GM21367 (cell line): ENCODE measurements around the gene AFAP1.

Source experiments
- ATAC-seq: cut with Tn5 transposase; IDR thresholded peaks from one replicate; pipeline ENCODE4 v1.9.1; 2021; ENCODE audit not compliant: unreplicated experiment

The AFAP1 gene

DNA sequence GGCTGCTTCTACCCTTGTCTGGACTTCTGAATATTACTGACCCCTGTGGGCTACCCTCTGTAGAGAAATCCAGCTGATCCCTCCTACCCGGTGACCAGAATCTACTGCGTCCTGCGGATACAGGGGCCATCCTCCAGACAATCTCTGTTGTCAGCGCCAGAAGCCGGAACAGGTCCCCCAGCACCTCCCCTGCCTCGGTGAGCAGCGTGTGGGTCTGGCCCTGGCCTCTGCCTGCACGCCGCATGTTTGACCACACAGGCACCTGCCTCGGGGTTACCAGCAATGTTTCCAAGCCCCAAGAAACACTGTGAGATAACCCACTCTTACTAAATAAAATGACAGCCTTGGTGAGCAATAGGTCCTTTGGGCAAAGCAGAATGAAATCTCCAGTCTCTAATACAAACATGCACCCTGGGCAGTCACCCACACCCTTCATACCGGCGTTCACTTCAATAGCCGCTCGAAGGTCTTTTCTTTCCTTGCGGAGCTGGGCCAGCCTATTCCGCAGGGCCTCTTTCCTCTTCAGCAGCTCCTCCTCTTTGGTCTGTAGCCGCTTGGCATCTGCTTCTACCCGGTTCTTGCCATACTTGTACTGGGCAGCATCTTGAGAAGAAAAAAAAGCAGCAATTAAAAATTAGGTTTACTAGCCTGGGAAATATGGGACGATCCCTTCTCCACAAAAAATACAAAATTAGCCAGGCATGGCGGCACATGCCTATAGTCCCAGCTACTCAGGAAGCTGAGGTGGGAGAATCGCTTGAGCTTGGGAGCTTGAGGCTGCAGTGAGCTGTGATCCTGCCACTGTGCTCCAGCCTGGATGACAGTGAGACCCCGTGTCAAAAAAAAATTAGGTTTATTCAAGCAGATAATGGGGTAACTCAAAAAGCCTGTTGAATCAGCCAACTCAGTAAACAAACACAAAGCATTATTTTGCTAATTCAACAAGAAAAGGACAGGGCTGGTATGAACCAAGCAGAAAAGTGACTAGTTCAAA lies 165.1 kb downstream of the AFAP1 start:
- no peak for ATAC-seq

- no peak for ATAC-seq
Observed at GRCh38 chr4:7773401-7774180, 166.1 kb downstream of the AFAP1 start.

- no peak for ATAC-seq
Observed at GRCh38 chr4:7772711-7773385, 166.8 kb downstream of the AFAP1 start.

- ATAC-seq, result peak; percentile 96
Observed at GRCh38 chr4:7771541-7772507, 167.8 kb downstream of the AFAP1 start.

DNA sequence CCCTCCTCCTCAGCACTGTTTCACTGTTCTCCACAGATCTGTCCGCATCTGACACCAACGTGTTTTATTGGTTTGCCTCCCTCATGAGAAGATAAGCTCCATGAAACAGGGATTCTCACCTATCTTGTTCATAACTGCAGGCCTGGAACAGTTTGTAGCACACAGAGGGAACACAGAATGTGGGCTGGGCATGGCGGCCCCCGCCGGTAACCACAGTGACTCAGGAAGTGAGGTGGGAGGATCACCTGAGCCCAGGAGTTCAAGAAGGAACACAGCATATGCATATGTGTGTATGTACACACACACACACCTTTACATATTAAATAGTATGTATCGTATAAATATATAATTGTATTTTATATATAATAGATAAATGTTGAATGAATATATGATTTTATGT lies 168.6 kb downstream of the AFAP1 start:
- ATAC-seq, result no peak

DNA sequence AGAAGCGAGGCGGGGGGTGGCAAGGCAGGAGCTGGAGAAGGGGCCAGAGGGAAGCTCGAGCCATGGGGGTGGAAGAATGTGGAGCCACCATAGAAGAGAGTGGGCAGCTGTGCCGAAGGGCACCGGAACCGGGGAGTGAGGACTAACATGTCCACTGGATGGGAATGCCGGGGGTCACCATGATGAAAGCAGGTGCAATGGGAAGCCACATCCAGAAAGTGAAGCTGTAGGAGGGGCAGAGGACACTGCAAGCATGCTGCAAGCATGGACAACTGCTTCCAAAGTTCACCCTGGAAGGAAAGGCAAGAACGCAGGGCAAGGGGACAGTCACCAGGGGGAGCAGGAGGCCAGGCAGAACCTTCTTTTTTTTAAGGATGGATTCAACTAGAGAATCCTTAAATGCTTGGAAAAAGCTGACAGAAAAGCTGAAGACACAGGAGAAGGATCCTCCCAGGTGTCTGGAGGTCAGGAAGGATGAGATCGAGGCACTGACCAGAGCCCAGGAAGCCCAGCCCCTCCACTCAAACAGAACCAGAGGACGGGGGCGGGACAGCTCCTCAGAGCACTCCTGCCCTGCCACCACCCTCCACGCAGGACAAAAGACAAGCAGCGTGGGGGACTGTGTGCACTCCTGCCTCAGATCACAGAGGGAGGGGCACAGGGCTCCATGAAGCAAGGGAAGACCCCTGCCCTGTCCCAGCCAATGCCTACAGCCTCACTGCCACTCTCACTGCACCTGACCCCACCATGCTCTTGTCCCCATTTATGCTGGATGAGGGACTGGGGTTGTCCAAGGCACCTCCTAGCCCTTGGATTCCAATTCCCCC lies 169.2 kb downstream of the AFAP1 start:
- no peak for ATAC-seq

DNA sequence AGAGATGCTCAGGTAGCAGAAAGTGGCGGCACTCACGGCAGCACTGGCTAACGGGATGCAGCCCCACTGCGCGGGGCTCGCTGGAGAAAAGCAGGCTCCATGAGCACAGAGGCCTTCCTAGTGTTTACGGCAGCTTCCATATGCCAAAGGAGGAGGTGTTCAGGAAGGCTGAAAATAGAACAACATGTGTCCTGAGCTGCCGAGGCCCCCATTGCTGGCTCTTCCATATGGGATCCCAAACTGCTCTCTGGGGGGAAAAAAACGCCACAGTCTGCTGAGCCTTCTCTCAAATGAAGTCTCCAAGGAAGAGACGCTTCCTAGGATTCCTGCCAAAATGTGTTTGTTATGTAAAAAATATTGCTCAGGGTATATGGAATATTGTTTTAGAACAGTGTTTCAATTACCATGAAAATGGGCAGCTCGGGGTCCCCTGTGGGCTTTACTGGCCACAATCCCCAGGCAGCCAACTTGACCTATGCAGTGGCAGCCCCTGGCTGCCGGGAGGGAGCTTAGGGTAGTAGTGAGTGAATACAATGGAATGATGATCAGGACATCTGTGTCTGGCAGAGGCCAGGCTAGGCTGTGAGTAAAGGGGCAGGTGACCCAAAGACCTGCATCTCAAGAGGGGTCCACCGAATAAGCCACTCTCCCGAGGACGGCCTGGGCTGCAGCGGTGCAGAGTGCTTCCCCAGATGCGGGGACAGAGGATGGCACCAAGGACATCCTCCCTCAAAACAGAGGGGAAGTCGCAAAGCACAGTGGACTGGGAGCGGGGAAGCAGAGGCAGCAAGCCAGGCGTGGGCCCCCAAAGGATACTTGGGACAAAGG lies 170.1 kb downstream of the AFAP1 start:
- no peak for ATAC-seq

GRCh38 chr4:7768736-7769135 lies 170.9 kb downstream of the AFAP1 start:
- no peak for ATAC-seq

DNA sequence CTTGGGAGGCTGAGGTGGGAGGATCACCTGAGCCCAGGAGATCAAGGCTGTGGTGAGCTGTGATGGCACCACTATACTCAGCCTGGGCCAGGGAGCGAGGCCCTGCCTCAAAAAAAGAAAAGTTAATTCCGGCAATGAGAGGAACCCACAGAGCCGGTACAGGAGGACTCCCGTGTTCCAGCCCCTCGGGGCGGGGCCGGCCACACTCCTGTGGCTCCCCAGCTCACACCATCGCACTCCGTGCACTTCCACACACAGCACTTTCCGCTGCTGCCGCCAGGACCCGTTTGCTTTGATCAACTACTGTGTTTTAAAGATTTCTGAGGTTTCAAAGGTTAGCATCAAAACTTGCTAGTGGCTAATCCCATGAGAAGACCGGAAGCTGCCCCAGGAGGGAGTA lies 171.7 kb downstream of the AFAP1 start:
- no peak for ATAC-seq

DNA sequence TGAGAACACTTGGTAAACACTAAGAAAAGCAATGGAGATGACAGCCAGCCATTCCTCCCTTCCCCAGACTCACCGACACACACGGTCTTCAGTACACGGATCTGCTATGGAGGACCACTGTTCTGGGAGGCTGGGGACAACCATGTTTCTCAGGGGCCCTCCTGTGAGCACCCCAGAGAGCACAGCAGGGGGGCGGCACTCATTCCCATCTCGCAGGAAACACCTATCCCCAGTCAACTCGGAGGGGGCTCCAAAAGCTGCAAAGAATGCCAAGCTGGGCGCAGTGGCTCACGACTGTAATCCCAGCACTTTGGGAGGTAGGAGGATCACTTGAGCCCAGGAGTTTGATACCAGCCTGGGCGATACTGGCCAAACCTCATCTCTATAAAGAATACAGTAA lies 172.1 kb downstream of the AFAP1 start:
- no peak for ATAC-seq

DNA sequence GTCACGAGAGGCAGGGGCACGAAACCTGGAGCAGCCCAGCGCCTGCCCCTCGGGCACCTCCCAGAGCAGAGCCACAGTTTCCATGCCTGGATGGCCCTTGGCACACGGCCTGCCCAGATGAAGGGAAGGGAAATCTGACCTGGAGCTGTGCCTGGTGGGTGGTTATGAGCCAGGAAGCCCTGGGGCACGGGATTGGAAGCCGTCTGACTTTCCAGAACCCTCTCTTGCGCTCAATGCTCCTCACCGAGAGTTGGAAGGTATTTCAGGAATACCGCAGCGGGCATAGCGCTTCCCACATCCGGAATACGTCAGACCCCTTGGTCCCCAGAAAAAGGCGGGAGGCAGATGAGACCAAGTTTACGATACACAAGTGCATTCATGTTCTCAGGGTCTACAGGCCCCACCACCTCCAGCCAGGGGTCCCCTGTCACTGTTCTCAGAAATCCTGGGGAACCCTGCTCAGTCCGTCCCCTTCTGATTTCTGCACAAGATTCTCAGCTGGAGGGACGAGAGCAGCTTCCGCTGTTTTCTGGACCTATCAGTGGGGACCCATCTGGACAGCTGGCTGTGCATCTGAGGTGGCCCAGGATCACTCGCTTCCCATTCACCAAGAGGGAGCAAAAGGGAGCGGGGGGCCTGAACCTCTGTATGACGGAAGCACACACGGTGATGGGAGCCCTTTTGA lies 172.9 kb downstream of the AFAP1 start:
- ATAC-seq, result no peak

DNA sequence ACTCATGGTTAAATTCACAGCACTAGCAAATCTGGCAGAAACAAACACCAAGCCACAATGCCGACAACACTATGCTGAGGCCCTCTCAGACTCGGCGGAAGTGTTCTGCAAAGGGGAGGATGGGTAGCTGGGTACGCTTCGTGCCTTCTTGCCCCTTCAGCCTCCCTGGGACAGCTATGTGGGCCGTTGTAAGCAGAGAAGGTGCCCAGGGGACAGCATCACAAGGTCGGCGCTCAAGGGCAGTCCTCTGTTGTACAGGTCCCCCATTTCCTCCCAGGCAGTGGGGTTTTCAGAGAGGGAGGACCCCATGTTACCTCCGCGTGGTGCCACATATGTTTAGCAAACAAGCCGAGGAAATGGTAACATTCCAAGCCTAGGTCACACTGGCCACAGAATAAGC lies 173.6 kb downstream of the AFAP1 start:
- ATAC-seq, result no peak

GRCh38 chr4:7765666-7766065 lies 174.0 kb downstream of the AFAP1 start:
- ATAC-seq, result no peak

- ATAC-seq, result no peak
Observed at GRCh38 chr4:7764466-7764865, 175.2 kb downstream of the AFAP1 start.

- ATAC-seq, result no peak
Observed at GRCh38 chr4:7763788-7764187, 175.9 kb downstream of the AFAP1 start.

DNA sequence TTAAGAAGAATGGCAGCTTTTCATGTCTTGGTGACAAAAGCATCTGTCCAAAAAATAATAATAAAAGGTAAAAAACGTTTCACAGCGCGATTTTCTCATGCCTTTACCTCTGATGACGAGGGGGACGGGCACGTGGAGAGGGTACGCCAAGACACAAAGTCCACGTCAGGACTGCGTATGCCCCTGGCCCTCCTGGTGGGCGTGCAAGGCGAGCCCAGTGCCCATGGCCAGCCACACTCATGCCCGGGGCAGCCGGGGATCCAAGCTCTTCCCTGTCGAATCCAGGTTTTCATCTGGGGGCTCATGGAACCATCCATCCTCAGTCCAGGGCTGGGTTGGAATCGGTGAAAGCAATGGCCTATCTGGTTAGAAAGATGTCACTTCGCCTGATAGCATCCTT lies 176.6 kb downstream of the AFAP1 start:
- no peak for ATAC-seq

GRCh38 chr4:7762376-7763030 lies 177.2 kb downstream of the AFAP1 start:
- ATAC-seq, result no peak
